GM12865 (cell line): ENCODE measurements around the gene FBXO46.
"Not testable (repeated sequence)": the region's sequence is repeated elsewhere in the genome, so short reads cannot be mapped to it uniquely, and the experiment has no call there.

Experiments
- DNase-seq: peaks from one replicate; pipeline ENCODE4 v3.0.0; 2010; ENCODE audit warnings: low read depth
- H3K4me3 ChIP-seq: 2 replicates; pipeline ENCODE4 v1.5.1; 2011; ENCODE audit warnings: mild to moderate bottlenecking, low read depth, low read length, control low read depth
- CTCF ChIP-seq: IDR thresholded peaks from 2 replicates; pipeline ENCODE4 v1.5.1; 2011; ENCODE audit warnings: low read length, control low read depth, low read depth, inconsistent platforms; ENCODE audit not compliant: insufficient read depth; ENCODE audit errors: missing control alignments

Gene FBXO46

GRCh38 chr19:45761714-45762113 lies 31.0 kb upstream of the FBXO46 start:
- TF ChIP-seq CTCF, result no peak
- H3K4me3 ChIP-seq, result no peak overlapping the region
- DNase-seq, result no peak

GRCh38 chr19:45758921-45759320 lies 28.2 kb upstream of the FBXO46 start:
- no peak for TF ChIP-seq CTCF
- H3K4me3 ChIP-seq, result no peak overlapping the region
- no peak for DNase-seq

GRCh38 chr19:45757695-45758094 lies 27.0 kb upstream of the FBXO46 start:
- no peak for DNase-seq

DNA sequence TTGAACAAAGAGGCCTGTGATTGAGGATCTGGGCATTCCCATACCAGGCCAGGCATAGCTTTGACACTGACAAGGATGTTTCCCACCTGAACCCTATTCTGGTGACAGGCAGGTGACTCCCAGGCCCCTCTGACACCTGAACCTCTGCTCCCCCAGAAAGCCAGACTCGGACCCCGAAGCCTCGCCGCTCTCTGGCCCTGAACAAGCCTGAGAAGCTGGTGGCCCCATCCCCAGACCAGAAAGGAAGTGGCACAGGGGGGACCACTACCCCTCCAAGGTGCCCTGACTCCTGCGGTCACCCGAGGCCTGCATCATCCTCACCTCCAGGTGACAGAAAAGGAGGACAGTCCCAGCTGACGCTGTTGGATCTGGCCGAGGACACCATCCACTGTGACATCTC lies 23.6 kb upstream of the FBXO46 start:
- no peak overlapping the region for H3K4me3 ChIP-seq
- TF ChIP-seq CTCF, result no peak
- DNase-seq, result no peak

More at GRCh38 chr19:45757695-45758094, 27.0 kb upstream of the FBXO46 start:
- no peak overlapping the region for H3K4me3 ChIP-seq
- TF ChIP-seq CTCF, result no peak

DNA sequence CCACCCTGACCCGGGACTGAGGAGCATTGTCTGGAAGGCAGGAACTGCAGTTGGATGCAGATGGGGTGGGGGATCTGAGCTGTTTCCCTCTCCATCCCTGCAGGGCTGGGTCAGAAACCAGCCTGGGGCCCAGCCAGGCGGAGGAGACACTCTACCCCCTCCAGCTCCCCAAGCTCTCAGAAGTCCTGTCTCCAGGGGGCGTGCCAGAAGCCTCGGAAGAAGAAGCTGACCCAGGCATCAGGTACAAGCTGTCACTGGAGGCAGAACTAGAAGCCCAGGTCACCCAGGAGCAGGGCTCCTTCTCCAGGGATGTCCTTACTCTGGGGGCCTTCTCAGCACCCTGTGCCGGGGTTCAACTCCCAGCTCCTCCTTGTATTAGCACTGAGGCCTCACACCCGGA lies 22.9 kb upstream of the FBXO46 start:
- no peak for TF ChIP-seq CTCF
- H3K4me3 ChIP-seq, result no peak overlapping the region
- DNase-seq, result no peak

DNA sequence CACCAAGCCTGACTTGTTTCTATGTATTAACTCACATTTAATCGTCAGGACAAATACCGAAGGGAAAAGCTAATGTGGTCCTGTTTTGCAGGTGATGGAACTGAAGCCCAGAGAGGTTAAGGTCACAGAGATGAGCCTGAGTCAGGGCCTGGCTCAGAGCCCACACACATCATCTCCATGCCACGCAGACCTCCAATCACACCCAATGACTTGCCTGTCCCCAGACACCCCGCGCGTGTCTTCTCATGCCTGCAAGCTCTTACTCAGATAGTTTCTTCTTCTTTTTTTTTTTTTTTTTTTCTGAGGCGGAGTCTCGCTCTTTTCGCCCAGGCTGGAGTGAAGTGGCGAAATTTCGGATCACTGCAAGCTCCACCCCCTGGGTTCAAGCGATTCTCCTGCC lies 21.9 kb upstream of the FBXO46 start:
- no peak for TF ChIP-seq CTCF
- DNase-seq, result no peak
- H3K4me3 ChIP-seq, result no peak overlapping the region

DNA sequence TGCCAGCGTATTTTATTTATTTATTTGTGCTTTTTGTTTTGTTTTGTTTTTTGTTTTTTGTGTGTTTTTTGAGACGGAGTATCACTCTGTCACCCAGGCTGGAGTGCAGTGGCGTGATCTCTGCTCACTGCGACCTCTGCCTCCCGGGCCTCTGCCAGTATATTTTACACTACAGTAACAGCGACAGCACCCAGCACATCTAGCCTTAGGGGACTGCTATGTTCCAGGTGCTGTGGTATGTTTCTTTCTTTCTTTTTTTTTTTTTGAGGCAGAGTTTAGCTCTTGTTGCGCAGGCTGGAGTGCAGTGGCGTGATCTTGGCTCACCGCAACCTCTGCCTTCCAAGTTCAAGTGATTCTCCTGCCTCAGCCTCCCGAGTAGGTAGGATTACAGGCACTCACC lies 20.8 kb upstream of the FBXO46 start:
- H3K4me3 ChIP-seq, DNase-seq: not testable (repeated sequence)

DNA sequence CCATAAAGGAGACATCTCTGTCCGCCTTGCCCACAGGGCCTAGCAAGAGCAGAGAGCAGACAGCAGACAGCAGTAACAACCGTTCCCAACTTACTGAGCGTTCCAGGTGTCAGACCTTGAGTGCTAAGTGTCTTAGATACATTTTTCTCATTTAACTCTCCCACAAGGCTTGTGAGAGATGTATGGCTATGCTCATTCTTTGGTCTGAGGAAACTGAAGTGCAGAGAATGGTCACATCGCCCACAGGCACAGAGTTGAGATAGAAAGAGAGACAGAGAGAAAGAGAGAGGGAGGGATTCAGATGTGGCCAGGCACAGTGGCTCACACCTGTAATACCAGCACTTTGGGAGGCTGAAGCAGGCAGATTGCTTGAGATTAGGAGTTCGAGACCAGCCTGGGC lies 16.8 kb upstream of the FBXO46 start:
- no peak overlapping the region for H3K4me3 ChIP-seq
- no peak for TF ChIP-seq CTCF
- DNase-seq, result no peak
